ENCODE measurements around the gene PUM1.

Gene PUM1

GRCh38 chr1:31005617-31006166, 59.8 kb downstream of the PUM1 start:
- no peak for DNase-seq (ENCODE audit: low read depth)
- no peak overlapping the region for H3K4me3 ChIP-seq (ENCODE audit: low read length)
- H3K9me3 ChIP-seq (ENCODE audit: control insufficient read depth, low read length): no peaks in the 10 kb centered on the region
- H3K36me3 ChIP-seq (ENCODE audit: control insufficient read depth, insufficient read depth, low read length, severe bottlenecking): peaks cover 47% of the 10 kb centered on the region
- H3K27me3 ChIP-seq (replicated peaks; ENCODE audit: control insufficient read depth, insufficient read depth, low read length): no peaks in the 10 kb centered on the region
- no peak overlapping the region for H3K9ac ChIP-seq (ENCODE audit: low read length)
- H3K4me1 ChIP-seq (ENCODE audit: control insufficient read depth, insufficient read depth, low read length): peaks cover 33% of the 10 kb centered on the region

- Histone ChIP-seq H3K36me3 (ENCODE audit: control insufficient read depth, insufficient read depth, low read length, severe bottlenecking) (peaks cover 48% of the 10 kb centered on the region), H3K4me1 (ENCODE audit: control insufficient read depth, insufficient read depth, low read length) (peaks cover 28% of the 10 kb centered on the region), H3K9ac (ENCODE audit: low read length) (no peak overlapping the region), H3K9me3 (ENCODE audit: control insufficient read depth, low read length) (no peaks in the 10 kb centered on the region), H3K27me3 (replicated peaks; ENCODE audit: control insufficient read depth, insufficient read depth, low read length) (no peaks in the 10 kb centered on the region), H3K4me3 (ENCODE audit: low read length) (no peak overlapping the region)
- DNase-seq (ENCODE audit: low read depth): no peak
Measured at GRCh38 chr1:31005198-31005597, 60.3 kb downstream of the PUM1 start.

DNA sequence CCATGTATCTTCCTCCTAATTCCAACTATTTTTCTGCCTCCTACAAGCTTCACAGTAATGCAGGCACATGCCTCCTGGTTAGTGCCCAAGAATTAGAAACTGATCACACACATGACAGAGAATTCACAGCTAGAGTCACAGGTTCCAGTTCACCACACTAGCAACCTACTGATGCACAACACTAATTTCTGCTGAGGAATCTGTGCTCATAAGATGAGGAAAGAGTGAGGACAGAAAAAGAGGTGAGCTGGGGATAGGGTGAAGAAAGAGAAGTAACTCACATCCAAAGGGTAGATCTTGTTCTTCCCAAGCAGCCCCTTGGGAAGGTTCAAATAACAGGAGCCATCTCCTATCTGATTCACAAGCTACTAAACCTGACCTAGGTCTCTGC, 61.3 kb downstream of the PUM1 start:
- no peak overlapping the region for H3K4me3 ChIP-seq (ENCODE audit: low read length)
- H3K4me1 ChIP-seq (ENCODE audit: control insufficient read depth, insufficient read depth, low read length): peaks cover 23% of the 10 kb centered on the region
- no peak for DNase-seq (ENCODE audit: low read depth)
- no peaks in the 10 kb centered on the region for H3K27me3 ChIP-seq (replicated peaks; ENCODE audit: control insufficient read depth, insufficient read depth, low read length)
- H3K36me3 ChIP-seq (ENCODE audit: control insufficient read depth, insufficient read depth, low read length, severe bottlenecking): peaks cover 55% of the 10 kb centered on the region
- no peaks in the 10 kb centered on the region for H3K9me3 ChIP-seq (ENCODE audit: control insufficient read depth, low read length)
- H3K9ac ChIP-seq (ENCODE audit: low read length): no peak overlapping the region

DNA sequence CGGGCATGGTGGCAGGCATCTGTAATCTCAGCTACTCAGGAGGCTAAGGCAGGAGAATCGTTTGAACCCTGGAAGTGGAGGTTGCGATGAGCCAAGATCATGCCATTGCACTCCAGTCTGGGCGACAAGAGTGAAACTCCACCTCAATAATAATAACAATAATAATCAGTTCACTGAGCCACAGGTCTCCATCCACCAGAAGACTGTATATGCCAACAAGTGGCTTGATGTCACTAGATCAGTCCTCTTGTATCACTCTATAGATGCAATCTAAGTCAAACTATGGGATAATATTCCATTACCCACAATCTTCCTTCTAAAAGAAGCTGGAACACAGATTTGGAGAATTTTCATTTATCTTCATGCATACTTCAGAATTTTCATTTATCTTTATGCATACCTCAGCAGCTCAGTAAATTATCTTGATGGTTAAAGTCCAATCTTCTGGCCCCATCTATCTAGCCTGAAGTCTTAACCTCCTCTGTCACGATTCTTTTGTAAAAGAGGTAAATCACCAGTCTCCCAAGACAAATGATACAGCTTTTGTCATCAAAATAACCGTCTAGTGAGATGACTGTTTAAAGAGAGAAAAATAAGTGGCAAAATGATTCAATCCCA, 61.8 kb downstream of the PUM1 start:
- DNase-seq (ENCODE audit: low read depth): no peak
- Histone ChIP-seq H3K36me3 (ENCODE audit: control insufficient read depth, insufficient read depth, low read length, severe bottlenecking) (peaks cover 55% of the 10 kb centered on the region), H3K27me3 (replicated peaks; ENCODE audit: control insufficient read depth, insufficient read depth, low read length) (no peaks in the 10 kb centered on the region), H3K4me3 (ENCODE audit: low read length) (no peak overlapping the region), H3K4me1 (ENCODE audit: control insufficient read depth, insufficient read depth, low read length) (peaks cover 23% of the 10 kb centered on the region), H3K9me3 (ENCODE audit: control insufficient read depth, low read length) (no peaks in the 10 kb centered on the region), H3K9ac (ENCODE audit: low read length) (no peak overlapping the region)

GRCh38 chr1:31000301-31000700, 65.2 kb downstream of the PUM1 start:
- H3K27me3 ChIP-seq (replicated peaks; ENCODE audit: control insufficient read depth, insufficient read depth, low read length): no peaks in the 10 kb centered on the region
- H3K9ac ChIP-seq (ENCODE audit: low read length): no peak overlapping the region
- peaks cover 58% of the 10 kb centered on the region for H3K36me3 ChIP-seq (ENCODE audit: control insufficient read depth, insufficient read depth, low read length, severe bottlenecking)
- no peak overlapping the region for H3K4me3 ChIP-seq (ENCODE audit: low read length)
- DNase-seq (ENCODE audit: low read depth): no peak
- no peaks in the 10 kb centered on the region for H3K9me3 ChIP-seq (ENCODE audit: control insufficient read depth, low read length)
- peaks cover 5% of the 10 kb centered on the region for H3K4me1 ChIP-seq (ENCODE audit: control insufficient read depth, insufficient read depth, low read length)

GRCh38 chr1:30998887-30999286, 66.6 kb downstream of the PUM1 start:
- H3K36me3 ChIP-seq (ENCODE audit: control insufficient read depth, insufficient read depth, low read length, severe bottlenecking): peaks cover 43% of the 10 kb centered on the region
- H3K9me3 ChIP-seq (ENCODE audit: control insufficient read depth, low read length): no peaks in the 10 kb centered on the region
- no peak for DNase-seq (ENCODE audit: low read depth)
- no peak overlapping the region for H3K9ac ChIP-seq (ENCODE audit: low read length)
- H3K27me3 ChIP-seq (replicated peaks; ENCODE audit: control insufficient read depth, insufficient read depth, low read length): no peaks in the 10 kb centered on the region
- H3K4me1 ChIP-seq (ENCODE audit: control insufficient read depth, insufficient read depth, low read length): peaks cover under 1% of the 10 kb centered on the region
- H3K4me3 ChIP-seq (ENCODE audit: low read length): no peak overlapping the region

GRCh38 chr1:30998171-30998570, 67.3 kb downstream of the PUM1 start:
- Histone ChIP-seq H3K9me3 (ENCODE audit: control insufficient read depth, low read length) (no peaks in the 10 kb centered on the region), H3K4me1 (ENCODE audit: control insufficient read depth, insufficient read depth, low read length) (no peaks in the 10 kb centered on the region), H3K9ac (ENCODE audit: low read length) (no peak overlapping the region), H3K4me3 (ENCODE audit: low read length) (no peak overlapping the region), H3K36me3 (ENCODE audit: control insufficient read depth, insufficient read depth, low read length, severe bottlenecking) (peaks cover 41% of the 10 kb centered on the region), H3K27me3 (replicated peaks; ENCODE audit: control insufficient read depth, insufficient read depth, low read length) (no peaks in the 10 kb centered on the region)
- no peak for DNase-seq (ENCODE audit: low read depth)

- no peaks in the 10 kb centered on the region for H3K27me3 ChIP-seq (replicated peaks; ENCODE audit: control insufficient read depth, insufficient read depth, low read length)
- no peak overlapping the region for H3K4me3 ChIP-seq (ENCODE audit: low read length)
- no peaks in the 10 kb centered on the region for H3K4me1 ChIP-seq (ENCODE audit: control insufficient read depth, insufficient read depth, low read length)
- H3K9ac ChIP-seq (ENCODE audit: low read length): no peak overlapping the region
- H3K9me3 ChIP-seq (ENCODE audit: control insufficient read depth, low read length): no peaks in the 10 kb centered on the region
- H3K36me3 ChIP-seq (ENCODE audit: control insufficient read depth, insufficient read depth, low read length, severe bottlenecking): peaks cover 39% of the 10 kb centered on the region
- DNase-seq (ENCODE audit: low read depth): no peak
Measured at GRCh38 chr1:30997463-30998057, 68.0 kb downstream of the PUM1 start.

DNA sequence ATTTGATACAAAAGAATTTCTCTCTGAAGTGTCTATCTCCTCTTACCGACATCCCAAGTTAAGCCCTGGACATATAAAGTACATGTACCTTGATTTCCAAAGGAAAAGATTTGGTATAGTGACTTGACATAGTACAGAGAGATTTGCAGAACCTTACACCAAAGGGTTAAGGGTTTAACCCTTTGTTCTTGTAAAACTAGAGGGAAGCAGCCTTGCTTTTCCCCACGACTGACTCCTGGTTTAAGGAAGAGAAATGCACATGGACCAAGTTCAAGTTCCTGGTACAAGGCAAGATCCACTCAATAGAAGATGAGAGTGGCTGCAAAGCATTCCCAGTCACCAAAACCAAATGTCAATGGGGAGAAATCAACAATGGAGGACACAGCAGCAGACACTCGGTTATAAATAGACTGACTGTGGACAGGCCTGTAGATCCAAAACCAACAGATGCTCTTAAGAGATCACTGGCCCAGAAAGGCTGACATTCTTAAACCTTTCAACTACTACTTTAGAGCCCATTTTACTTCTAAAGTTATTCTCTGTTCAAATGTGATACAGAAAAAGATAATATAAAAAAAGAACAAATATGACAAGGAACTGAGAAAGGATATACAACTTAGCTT, 69.4 kb downstream of the PUM1 start:
- peaks cover 1% of the 10 kb centered on the region for H3K4me1 ChIP-seq (ENCODE audit: control insufficient read depth, insufficient read depth, low read length)
- H3K9me3 ChIP-seq (ENCODE audit: control insufficient read depth, low read length): no peaks in the 10 kb centered on the region
- H3K4me3 ChIP-seq (ENCODE audit: low read length): no peak overlapping the region
- no peak for DNase-seq (ENCODE audit: low read depth)
- H3K36me3 ChIP-seq (ENCODE audit: control insufficient read depth, insufficient read depth, low read length, severe bottlenecking): peaks cover 41% of the 10 kb centered on the region
- no peak overlapping the region for H3K9ac ChIP-seq (ENCODE audit: low read length)
- H3K27me3 ChIP-seq (replicated peaks; ENCODE audit: control insufficient read depth, insufficient read depth, low read length): no peaks in the 10 kb centered on the region

- peaks cover 30% of the 10 kb centered on the region for H3K4me1 ChIP-seq (ENCODE audit: control insufficient read depth, insufficient read depth, low read length)
- DNase-seq (ENCODE audit: low read depth): no peak
Measured at GRCh38 chr1:30991862-30992606, 73.5 kb downstream of the PUM1 start.

DNA sequence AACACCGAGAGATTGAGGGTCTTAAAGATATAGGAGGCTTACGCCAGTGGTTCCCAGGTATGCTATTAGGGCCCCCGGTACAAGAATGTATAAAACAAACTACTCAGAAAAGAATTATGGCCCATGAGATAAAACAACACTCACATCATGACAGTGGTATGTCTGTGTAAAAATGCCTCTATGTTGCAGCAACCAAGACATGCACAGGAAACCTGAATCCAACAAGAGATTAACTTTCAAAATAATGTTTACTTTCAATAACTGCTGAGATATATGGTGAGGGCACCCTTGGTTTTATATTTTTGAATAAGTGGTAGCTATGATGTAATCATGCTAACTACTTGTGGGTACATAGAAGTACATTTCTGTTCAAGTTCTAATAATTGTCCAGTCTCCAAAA, 74.9 kb downstream of the PUM1 start:
- Histone ChIP-seq H3K4me1 (ENCODE audit: control insufficient read depth, insufficient read depth, low read length) (peaks cover 40% of the 10 kb centered on the region), H3K9ac (ENCODE audit: low read length) (no peak overlapping the region), H3K36me3 (ENCODE audit: control insufficient read depth, insufficient read depth, low read length, severe bottlenecking) (peaks cover 31% of the 10 kb centered on the region), H3K4me3 (ENCODE audit: low read length) (no peak overlapping the region), H3K27me3 (replicated peaks; ENCODE audit: control insufficient read depth, insufficient read depth, low read length) (no peaks in the 10 kb centered on the region), H3K9me3 (ENCODE audit: control insufficient read depth, low read length) (no peaks in the 10 kb centered on the region)
- peak; percentile 71 for DNase-seq (ENCODE audit: low read depth)

More at GRCh38 chr1:30991862-30992606, 73.5 kb downstream of the PUM1 start:
- Histone ChIP-seq H3K27me3 (replicated peaks; ENCODE audit: control insufficient read depth, insufficient read depth, low read length) (no peaks in the 10 kb centered on the region), H3K9me3 (ENCODE audit: control insufficient read depth, low read length) (no peaks in the 10 kb centered on the region), H3K4me3 (ENCODE audit: low read length) (no peak overlapping the region), H3K9ac (ENCODE audit: low read length) (no peak overlapping the region), H3K36me3 (ENCODE audit: control insufficient read depth, insufficient read depth, low read length, severe bottlenecking) (peaks cover 44% of the 10 kb centered on the region)

All from adipocyte (in vitro differentiated cells).